Astrocyte (in vitro differentiated cells and primary cell): ENCODE data around the gene SCIN. TPM values are rescaled to one million over a fixed set of nuclear protein-coding genes. Genes with fewer than 3 reads are reported as not detected.

ENCODE experiments used
- DNase-seq: peaks from one replicate; pipeline ENCODE4 v3.0.0-alpha.2; 2010; ENCODE audit warnings: low read depth
- FAIRE-seq: peaks from 2 replicates; lab custom pipeline; 2011; peaks lifted over from hg19 to GRCh38; lab: Jason Lieb, UNC
- H2AFZ ChIP-seq: 2 replicates; pipeline ENCODE4 v1.6.0; 2012; ENCODE audit warnings: low read depth, low read length, inconsistent platforms
- H3K27ac ChIP-seq: 2 replicates; pipeline ENCODE4 v1.5.1; 2011; ENCODE audit warnings: low read depth, low read length, inconsistent platforms
- H3K27me3 ChIP-seq: 2 replicates; pipeline ENCODE4 v1.6.0; 2011; ENCODE audit warnings: low read length, inconsistent platforms; ENCODE audit not compliant: insufficient read depth
- H3K36me3 ChIP-seq: 2 replicates; pipeline ENCODE4 v1.5.1; 2011; ENCODE audit warnings: low read length, inconsistent platforms; ENCODE audit not compliant: insufficient read depth
- H3K4me1 ChIP-seq: 2 replicates; pipeline ENCODE4 v1.5.1; 2011; ENCODE audit warnings: low read length, inconsistent platforms; ENCODE audit not compliant: insufficient read depth
- H3K4me2 ChIP-seq: 2 replicates; pipeline ENCODE4 v1.6.0; 2012; ENCODE audit warnings: low read length, inconsistent platforms
- H3K4me3 ChIP-seq: 2 replicates; pipeline ENCODE4 v1.5.1; 2011; ENCODE audit warnings: low read depth, mild to moderate bottlenecking, low read length, inconsistent platforms; ENCODE audit not compliant: insufficient read depth
- H3K79me2 ChIP-seq: 2 replicates; pipeline ENCODE4 v1.6.0; 2012; ENCODE audit warnings: mild to moderate bottlenecking, low read length, inconsistent platforms; ENCODE audit not compliant: insufficient read depth
- H3K9ac ChIP-seq: 2 replicates; pipeline ENCODE4 v1.6.0; 2012; ENCODE audit warnings: mild to moderate bottlenecking, low read length, inconsistent platforms
- H3K9me3 ChIP-seq: 2 replicates; pipeline ENCODE4 v1.5.1; 2012; ENCODE audit warnings: low read depth, mild to moderate bottlenecking, low read length, inconsistent platforms; ENCODE audit not compliant: insufficient read depth
- H4K20me1 ChIP-seq: 2 replicates; pipeline ENCODE4 v1.6.0; 2012; ENCODE audit warnings: low read length, inconsistent platforms; ENCODE audit not compliant: insufficient read depth
- H3K27ac Mint-ChIP-seq: one replicate; pipeline ENCODE4 v1.8.0; 2021; ENCODE audit warnings: mild to moderate bottlenecking, mixed read lengths; ENCODE audit not compliant: unreplicated experiment
- H3K27me3 Mint-ChIP-seq: one replicate; pipeline ENCODE4 v1.8.0; 2021; ENCODE audit warnings: low read depth, mixed read lengths; ENCODE audit not compliant: unreplicated experiment
- H3K36me3 Mint-ChIP-seq: one replicate; pipeline ENCODE4 v1.8.0; 2021; ENCODE audit warnings: low read depth, mixed read lengths; ENCODE audit not compliant: unreplicated experiment
- H3K4me1 Mint-ChIP-seq: one replicate; pipeline ENCODE4 v1.8.0; 2021; ENCODE audit warnings: low read depth, mixed read lengths; ENCODE audit not compliant: unreplicated experiment
- H3K4me3 Mint-ChIP-seq: one replicate; pipeline ENCODE4 v1.8.0; 2021; ENCODE audit warnings: mild to moderate bottlenecking, moderate library complexity, mixed read lengths; ENCODE audit not compliant: unreplicated experiment
- H3K9me3 Mint-ChIP-seq: one replicate; pipeline ENCODE4 v1.8.0; 2021; ENCODE audit warnings: mild to moderate bottlenecking, mixed read lengths; ENCODE audit not compliant: unreplicated experiment
- EZH2 ChIP-seq: IDR thresholded peaks from 2 replicates; pipeline ENCODE4 v1.6.1; 2012; ENCODE audit warnings: mild to moderate bottlenecking, low read length, inconsistent platforms; ENCODE audit not compliant: insufficient read depth
- total RNA-seq: library from RNA; stranded (reverse); gene quantifications from 2 replicates; pipeline ENCODE4 v1.2.1, GENCODE V29; 2021
- TF ChIP-seq, protein P1 (sequence below): IDR thresholded peaks from 2 replicates; pipeline ENCODE4 v1.5.1; 2011; ENCODE audit warnings: low read depth, mild to moderate bottlenecking, inconsistent platforms, low read length, moderate library complexity; ENCODE audit not compliant: insufficient read depth

The SCIN gene
- total RNA-seq, 1 donor from 2014 or later: 0.27 TPM

DNA sequence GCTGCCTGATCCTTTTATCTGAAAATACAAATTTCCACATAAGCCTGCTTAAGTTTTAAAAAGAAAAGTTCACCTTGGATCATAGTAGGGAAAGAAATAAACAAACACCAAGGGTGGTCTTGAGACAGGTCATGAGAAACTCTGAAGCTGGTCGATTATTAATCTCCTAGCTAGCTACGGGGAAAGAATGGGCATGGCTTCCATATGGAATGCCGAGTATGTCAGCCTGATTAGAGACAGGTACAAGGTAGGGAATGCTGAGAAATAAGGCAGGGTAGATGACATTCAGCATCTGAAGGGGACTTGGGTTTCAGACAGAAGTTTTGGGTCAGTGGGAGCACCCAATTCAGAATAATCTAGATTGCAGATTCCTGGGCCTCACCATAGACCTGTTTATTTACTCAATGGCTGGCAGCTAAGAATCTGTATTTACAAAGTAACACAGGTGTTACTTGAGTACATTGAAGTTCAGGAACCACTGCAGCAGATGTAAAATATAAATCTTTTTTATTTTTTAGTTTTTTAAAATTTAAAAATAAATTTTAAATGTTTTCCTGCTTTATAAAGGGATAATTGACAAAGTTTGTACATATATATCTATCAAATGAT lies 49.0 kb downstream of the SCIN start:
- Mint-ChIP-seq H3K4me1 (peaks cover 5% of the 10 kb centered on the region), H3K27me3 (no peaks in the 10 kb centered on the region), H3K4me3 (no peak overlapping the region), H3K9me3 (no peaks in the 10 kb centered on the region), H3K36me3 (no peaks in the 10 kb centered on the region), H3K27ac (no peak overlapping the region)
- Histone ChIP-seq H3K79me2 (no peaks in the 10 kb centered on the region), H3K4me2 (no peak overlapping the region), H3K4me3 (no peak overlapping the region), H3K36me3 (no peaks in the 10 kb centered on the region), H3K4me1 (no peaks in the 10 kb centered on the region), H3K9me3 (no peaks in the 10 kb centered on the region), H4K20me1 (no peaks in the 10 kb centered on the region), H3K9ac (no peak overlapping the region), H3K27ac (no peak overlapping the region), H2AFZ (no peak overlapping the region), H3K27me3 (no peaks in the 10 kb centered on the region)
- DNase-seq (no peak), FAIRE-seq (no peak)
- TF ChIP-seq, protein P1, sequence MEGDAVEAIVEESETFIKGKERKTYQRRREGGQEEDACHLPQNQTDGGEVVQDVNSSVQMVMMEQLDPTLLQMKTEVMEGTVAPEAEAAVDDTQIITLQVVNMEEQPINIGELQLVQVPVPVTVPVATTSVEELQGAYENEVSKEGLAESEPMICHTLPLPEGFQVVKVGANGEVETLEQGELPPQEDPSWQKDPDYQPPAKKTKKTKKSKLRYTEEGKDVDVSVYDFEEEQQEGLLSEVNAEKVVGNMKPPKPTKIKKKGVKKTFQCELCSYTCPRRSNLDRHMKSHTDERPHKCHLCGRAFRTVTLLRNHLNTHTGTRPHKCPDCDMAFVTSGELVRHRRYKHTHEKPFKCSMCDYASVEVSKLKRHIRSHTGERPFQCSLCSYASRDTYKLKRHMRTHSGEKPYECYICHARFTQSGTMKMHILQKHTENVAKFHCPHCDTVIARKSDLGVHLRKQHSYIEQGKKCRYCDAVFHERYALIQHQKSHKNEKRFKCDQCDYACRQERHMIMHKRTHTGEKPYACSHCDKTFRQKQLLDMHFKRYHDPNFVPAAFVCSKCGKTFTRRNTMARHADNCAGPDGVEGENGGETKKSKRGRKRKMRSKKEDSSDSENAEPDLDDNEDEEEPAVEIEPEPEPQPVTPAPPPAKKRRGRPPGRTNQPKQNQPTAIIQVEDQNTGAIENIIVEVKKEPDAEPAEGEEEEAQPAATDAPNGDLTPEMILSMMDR: no peak
- TF ChIP-seq EZH2: no peak

DNA sequence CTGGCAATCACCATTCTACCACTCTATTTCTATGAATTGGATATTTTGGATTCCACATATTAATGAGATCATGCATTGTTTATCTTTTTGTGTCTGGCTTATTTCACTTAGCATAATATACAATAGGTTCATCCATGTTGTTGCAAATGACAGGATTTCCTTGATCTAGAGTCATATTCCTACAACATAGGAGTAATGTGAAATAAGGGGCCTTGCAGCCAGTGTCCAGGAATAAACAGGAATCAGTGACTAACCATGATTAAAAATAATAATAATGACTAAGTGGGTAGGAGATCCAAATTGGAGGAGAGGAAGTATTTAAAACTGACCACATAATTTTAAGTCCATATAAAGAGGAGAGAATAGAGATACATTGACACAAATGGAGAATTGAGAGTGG lies 49.9 kb downstream of the SCIN start:
- Mint-ChIP-seq H3K4me1 (peaks cover 5% of the 10 kb centered on the region), H3K36me3 (no peaks in the 10 kb centered on the region), H3K27me3 (no peaks in the 10 kb centered on the region), H3K9me3 (no peaks in the 10 kb centered on the region), H3K4me3 (no peak overlapping the region), H3K27ac (no peak overlapping the region)
- H3K9ac ChIP-seq: no peak overlapping the region
- no peak for TF ChIP-seq EZH2
- TF ChIP-seq, protein P1: no peak
- no peak overlapping the region for H3K4me3 ChIP-seq
- H4K20me1 ChIP-seq: no peaks in the 10 kb centered on the region
- no peaks in the 10 kb centered on the region for H3K27me3 ChIP-seq
- H3K9me3 ChIP-seq: no peaks in the 10 kb centered on the region
- FAIRE-seq (no peak), DNase-seq (no peak)
- H3K27ac ChIP-seq: no peak overlapping the region
- H3K4me1 ChIP-seq: no peaks in the 10 kb centered on the region
- H3K4me2 ChIP-seq: no peak overlapping the region
- no peaks in the 10 kb centered on the region for H3K79me2 ChIP-seq
- H2AFZ ChIP-seq: no peak overlapping the region
- H3K36me3 ChIP-seq: no peaks in the 10 kb centered on the region

DNA sequence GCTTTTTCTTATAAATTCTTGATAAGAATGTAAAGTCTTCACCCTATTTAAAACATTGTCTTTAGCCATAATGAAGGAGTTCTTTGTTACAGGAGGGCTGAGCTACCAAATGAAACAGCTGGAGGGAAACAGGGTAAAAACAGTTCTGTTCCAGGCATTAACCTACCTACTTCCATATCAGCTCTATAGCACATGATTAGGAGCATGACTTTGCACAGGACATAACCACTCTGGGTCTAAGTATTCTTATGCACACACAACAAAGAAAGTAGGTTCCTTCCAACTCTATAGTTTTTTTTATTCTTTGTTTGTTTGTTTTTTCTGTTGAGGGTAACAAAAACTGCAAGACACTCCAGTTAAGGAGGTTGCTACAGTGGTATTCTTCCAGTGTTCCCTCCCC lies 52.7 kb downstream of the SCIN start:
- H3K4me1 ChIP-seq: no peaks in the 10 kb centered on the region
- H3K27me3 Mint-ChIP-seq: no peaks in the 10 kb centered on the region
- no peaks in the 10 kb centered on the region for H3K27me3 ChIP-seq
- TF ChIP-seq EZH2: no peak
- TF ChIP-seq, protein P1: no peak
- no peak overlapping the region for H3K4me3 Mint-ChIP-seq
- DNase-seq: no peak
- no peaks in the 10 kb centered on the region for H4K20me1 ChIP-seq
- no peak overlapping the region for H2AFZ ChIP-seq
- no peaks in the 10 kb centered on the region for H3K36me3 ChIP-seq
- no peak overlapping the region for H3K4me3 ChIP-seq
- no peak overlapping the region for H3K27ac Mint-ChIP-seq
- no peaks in the 10 kb centered on the region for H3K9me3 Mint-ChIP-seq
- H3K9me3 ChIP-seq: no peaks in the 10 kb centered on the region
- peaks cover 5% of the 10 kb centered on the region for H3K4me1 Mint-ChIP-seq
- no peak overlapping the region for H3K27ac ChIP-seq
- FAIRE-seq: no peak
- H3K9ac ChIP-seq: no peak overlapping the region
- no peaks in the 10 kb centered on the region for H3K79me2 ChIP-seq
- no peak overlapping the region for H3K4me2 ChIP-seq
- H3K36me3 Mint-ChIP-seq: no peaks in the 10 kb centered on the region
